Right lung (tissue), 5 donors: ENCODE data around the gene CXXC5. TPM values are rescaled to one million over a fixed set of nuclear protein-coding genes. Genes with fewer than 3 reads are reported as not detected.
A peak's percentile ranks its signal among the peaks of the same experiment; 100 is the strongest.
"Not testable (repeated sequence)": the region's sequence is repeated elsewhere in the genome, so short reads cannot be mapped to it uniquely, and the experiment has no call there.

Experiments
- DNase-seq, 2 donors: peaks; one replicate each; pipeline ENCODE4 v3.0.0-alpha.2; 2013
- polyA plus RNA-seq, 5 donors: library from polyadenylated mRNA; unstranded; fragments of 120-200 nt; gene quantifications; one replicate each; pipeline versions ENCODE4 v1.2.1 to v1.2.3, GENCODE V29; 2013; ENCODE audit warnings: inconsistent platforms in 1 of 5, low replicate concordance in 1 of 5; ENCODE audit not compliant: insufficient read length in 5 of 5, insufficient read depth in 1 of 5

Gene CXXC5
- polyA plus RNA-seq, 5 donors = 35.7 to 48.0 (median 40.1) TPM

DNA sequence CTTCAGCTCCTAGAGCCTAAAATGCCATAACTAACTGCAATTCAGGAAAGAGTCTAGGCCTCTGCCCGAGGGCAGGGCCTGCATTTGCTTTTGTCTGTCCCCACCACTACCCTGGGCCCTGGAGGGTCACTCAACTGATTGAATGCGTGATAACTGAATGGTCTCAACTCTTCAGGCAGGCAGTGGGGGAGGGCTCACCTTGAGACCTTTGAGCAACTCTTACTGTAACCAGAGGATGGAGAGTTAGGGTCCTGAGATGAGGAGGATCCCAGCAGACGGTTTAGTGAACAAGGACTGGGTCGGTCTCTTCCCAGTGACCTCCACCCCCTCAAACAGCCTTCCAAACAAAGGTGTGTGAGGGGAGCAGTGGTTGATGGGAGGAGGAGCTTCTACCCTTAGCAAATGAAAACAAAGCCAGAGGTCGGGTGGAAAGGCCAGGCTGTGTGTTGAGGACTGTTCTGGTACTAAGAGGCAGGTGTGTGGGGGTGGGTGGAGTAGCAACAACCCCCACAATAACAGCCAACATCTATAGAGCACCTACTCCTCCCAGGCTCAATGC is 59.4 kb downstream of the CXXC5 start:
- DNase-seq = no peak

DNA sequence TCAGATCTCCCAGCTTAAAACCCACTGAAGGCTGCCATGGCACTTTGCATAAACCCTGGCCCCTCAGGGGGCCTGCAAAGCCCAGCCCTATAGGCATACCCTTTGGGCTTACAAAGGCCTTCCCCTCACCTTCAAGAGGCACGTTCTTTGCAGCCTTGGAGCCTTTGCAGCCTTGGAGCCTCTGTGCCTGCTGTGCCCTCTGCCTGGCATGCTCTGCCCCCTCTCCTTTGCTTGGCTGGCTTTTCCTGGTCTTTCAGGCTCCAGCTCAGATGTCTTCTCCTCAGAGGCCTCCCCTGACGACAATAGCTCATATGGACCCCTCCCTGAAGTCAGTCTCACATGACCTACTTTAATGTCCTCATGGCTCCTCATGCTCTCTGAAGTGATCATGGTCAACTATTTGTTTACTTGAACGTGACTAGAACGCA is 60.3 kb downstream of the CXXC5 start:
- no peak for DNase-seq

DNA sequence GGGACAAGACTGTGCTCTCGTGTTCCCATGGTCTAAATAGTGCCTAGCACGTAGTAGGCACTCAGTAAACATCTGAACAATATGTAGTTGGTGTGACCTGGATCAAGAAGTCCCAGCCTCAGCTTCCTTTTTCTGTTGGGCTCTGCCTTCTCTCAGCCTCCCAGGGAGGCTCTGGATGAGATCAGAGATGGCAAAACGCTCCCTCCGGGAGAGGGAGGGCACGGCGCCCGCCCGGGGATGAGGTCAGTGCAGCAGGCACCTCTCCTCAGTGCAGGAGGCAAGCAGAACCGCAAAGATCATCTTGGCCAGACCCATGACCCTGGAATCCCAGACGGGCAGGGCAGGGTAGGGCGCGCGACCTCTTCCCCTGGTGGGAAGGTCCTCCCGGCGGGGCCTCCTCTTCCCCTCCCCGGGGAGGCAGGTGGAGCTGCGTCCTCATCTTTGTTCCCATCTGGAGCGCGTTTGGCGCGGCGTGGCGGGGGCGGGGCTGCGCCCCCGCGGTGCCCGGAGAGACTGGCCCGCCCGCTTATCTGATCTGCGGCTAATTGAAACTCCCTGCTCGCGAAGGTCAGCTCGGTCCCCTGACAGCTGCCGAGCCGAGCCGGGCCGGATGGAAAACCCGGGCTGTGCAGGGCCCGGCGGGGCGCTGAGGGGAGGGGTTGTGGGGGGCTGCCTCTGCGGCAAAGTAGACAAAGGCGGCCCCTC is 60.9 kb downstream of the CXXC5 start:
- DNase-seq = peak in 1 of 2 donors; percentile 49

DNA sequence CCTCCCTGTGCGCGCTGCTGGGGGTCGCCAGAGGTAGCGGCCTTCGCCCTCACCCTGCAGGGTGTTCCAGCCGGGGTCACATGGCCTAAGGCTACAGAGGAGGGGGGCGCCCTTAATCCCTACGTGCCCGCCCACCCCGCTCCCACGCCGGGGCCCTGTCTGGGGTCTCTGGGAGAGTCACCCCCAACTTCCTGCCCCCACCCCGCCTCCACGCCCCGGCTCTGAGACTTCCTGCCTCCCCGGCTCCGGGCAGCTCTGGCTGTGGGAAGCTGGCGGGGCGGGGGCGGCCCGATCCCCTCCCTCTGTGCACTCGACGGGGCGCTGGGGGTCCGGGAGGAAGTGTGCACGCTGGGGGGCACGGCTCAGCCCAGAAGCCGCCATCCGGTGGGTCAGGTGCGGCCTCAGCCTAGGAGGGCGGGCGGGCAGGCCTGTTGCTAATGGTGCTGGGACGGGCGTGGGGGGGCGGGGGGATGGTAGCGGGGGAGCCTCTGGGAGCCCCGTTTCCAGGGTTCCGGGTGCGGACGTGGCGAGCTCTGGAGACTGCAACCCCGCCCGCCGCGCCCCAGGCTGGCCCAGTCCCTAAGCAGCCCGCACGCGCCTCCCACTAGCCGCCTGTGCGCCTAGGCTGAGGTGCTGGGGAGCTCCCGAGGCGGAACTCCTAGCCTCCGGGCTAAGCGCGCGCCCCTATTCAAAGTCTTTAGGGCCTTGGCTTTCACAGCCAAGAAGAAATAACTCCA is 61.6 kb downstream of the CXXC5 start:
- DNase-seq = no peak

DNA sequence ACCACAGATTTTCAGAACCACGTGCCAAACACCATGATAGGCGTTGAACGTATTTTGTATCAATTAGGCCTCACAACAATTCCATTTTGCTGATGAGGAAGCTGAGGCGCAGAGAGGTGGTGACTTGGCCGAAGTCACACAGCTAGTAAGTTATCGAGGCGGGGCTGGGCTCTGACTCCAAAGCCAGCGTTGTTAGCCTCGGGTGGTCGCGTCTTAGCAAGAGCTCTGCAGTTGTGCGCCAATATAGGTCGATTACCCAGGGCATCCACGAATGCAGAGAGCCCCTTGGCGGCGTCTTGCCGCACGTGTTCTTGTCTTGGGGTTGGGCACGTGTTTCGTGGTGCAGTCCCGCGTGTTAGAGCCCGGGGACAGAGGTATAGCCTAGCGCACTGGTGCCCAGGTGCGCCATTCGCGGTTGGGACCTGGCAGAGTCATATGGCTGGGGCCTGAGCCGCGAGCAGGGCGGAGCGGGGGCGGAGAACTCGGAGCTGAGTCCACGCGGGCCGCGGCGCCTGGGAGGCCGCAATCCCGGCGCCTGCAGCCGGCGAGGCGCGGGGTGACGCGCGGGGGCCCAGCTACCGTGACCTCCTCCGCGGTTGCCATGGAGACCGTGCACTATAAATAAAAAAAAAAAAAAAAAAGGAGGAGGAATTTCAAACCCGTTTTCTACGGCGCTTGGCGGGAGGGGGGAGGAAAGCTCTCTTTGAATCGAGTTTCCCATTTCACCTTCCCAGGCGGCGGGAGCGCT is 62.3 kb downstream of the CXXC5 start:
- peak in 1 of 2 donors; percentile 62 for DNase-seq

DNA sequence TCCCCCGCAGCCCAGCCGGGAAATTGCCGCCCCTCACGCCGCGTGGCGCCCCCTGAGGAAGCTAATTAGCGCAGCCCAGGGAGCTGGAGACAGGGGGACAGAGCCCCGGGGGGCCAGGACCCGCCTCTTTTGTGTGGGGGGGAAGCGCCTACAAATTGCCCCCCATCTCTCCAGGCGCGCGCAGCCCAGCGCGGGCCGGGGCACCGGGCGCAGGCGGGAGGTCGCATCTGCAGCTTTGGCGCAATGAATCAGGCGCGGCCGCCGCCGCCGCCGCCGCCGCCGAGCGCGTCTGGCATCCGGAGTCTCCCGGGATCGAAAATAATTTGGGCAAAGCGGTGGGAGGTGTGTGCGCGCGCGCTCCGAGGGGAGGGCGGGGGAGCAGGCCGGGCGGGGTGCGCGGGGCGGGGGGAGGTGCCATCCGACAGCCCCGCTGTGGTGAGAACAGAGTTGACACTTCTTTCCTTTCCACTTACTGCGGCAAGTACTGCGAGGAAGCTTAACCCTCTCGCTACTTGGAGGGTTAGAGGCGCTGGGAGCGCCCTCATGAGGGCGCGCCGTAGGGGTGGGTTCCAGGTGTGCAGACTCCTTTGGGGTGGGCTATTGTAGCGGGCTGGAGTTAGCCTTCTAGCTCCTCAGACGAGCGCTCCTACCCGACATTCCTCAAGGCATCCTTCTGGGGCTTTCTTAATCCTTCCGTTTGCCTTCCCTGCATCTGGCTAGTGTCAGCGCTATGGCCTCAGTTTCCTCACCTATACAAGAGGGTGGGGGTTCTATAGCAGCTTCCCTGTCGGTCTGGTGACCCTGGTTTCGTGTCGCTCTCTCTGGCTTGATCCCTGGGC is 63.1 kb downstream of the CXXC5 start:
- DNase-seq = no peak

DNA sequence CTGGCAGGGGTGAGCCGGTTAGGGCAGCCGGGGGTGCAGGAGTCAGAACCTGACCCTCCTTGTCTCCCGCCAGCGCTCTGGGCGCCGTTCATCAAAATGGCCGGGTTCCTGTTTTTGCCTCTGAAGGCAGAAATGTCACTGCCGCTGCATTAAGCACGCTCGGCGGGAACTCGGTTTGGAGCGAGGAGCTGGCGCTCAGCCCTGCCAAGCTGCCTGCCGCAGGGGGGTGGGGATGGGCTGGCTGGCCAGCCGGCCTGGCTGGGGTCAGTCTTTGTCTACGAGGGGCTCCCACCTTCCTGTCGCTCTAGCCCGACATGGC is 63.7 kb downstream of the CXXC5 start:
- DNase-seq = no peak

DNA sequence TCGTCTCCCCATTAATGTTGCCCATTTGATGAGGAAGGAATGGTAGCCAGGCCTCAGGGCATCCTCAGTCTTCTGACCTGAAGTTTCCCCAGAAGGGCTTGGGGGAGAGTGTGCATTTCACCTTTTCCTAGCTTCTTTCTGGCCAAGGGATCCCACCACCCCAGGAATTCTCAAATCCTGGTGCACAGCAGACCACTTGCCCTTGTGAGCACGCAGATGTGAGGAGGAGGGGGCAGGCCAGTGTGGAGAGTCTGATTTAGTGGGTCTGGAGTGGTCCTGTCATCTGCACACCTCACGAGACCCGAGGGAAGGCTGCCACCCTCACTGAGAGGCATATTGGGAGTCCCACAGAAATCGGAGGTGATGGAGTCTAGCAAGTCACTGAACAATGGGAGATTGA is 64.3 kb downstream of the CXXC5 start:
- DNase-seq = no peak

DNA sequence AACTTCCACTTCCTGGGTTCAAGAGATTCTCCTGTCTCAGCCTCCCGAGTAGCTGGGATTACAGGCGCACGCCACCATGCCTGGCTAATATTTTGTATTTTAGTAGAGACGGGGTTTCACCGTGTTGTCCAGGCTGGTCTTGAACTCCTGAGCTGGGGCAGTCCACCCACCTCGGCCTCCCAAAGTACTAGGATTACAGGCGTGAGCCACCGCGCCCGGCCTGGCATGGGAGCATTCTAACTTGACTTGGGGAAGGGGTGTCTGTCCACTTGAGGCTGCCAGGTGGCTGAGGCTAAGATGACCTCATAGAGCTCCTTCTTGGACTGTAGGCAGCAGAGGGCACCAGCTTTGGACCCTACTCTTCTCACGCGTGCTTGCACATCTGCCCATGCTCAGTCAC is 65.7 kb downstream of the CXXC5 start:
- DNase-seq = not testable (repeated sequence)

DNA sequence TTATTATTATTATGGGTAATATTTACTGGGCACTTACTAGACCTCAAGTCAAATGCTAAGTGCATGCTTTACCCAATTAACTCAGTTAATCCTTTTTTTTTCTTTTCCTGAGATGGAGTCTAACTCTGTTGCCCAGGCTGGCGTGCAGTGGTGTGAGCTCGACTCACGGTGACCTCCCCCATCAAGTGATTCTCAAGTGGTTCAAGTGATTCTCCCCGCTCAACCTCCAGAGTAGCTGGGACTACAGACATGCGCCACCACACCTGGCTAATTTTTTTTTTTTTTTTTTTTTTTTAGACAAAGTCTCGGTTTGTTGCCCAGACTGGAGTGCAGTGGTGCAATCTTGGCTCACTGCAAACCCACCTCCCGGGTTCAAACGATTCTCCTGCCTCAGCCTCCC is 69.1 kb downstream of the CXXC5 start:
- DNase-seq = no peak

DNA sequence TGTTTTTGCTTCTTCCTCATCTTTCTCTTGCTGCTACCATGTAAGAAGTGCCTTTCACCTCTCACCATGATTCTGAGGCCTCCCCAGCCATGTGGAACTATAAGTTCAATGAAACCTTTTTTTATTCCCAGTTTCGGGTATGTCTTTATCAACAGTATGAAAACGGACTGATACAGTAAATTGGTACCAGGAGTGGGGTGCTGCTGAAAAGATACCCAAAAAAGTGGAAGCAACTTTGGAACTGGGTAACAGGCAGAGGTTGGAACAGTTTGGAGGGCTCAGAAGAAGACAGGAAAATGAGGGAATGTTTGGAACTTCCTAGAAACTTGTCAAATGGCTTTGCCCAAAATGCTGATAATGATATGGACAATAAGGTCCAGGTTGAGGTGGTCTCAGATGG is 70.3 kb downstream of the CXXC5 start:
- DNase-seq = not testable (repeated sequence)

DNA sequence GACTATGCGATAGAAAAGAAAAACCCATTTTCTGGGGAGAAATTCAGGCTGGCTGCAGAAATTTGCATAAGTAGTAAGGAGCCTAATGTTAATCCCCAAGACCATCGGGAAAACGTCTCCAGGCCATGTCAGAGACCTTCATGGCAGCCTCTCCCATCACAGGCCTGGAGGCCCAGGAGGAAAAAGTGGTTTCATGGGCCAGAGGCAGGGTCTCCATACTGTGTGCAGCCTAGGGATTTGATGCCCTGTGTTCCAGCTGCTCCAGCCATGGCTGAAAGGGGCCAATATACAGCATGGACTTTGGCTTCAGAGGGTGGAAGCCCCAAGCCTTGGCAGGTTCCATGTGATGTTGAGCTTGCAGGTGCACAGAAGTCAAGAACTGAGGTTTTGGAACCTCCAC is 71.8 kb downstream of the CXXC5 start:
- DNase-seq = not testable (repeated sequence)

DNA sequence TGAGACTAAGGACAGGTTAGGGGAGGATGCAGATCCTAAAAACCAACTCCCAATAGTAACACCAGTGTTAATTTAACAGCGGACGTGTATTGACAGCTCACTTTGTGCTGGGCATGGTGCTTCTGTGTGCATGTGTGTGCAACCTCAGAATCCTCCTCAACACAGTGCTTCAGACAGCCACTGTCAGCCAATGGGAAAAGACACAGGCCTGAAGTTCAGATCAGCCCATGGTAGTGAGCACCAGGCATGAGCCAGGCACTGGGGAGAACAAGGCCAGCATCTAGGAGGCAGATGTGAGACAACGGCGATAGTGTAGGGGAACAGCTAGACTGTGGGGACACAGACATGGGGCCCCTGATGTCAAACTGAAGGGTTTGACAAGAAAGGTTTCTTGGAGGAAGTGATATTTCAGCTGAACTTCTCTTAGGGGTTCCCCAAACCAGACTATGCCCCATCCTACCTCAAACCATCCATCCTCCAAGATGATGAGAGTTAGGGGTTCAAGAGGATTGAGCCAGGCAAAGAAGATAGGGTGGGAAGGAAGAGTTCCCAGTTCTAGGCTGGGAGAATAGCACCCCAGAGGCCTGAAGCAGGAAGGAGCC is 75.9 kb downstream of the CXXC5 start:
- DNase-seq = no peak

DNA sequence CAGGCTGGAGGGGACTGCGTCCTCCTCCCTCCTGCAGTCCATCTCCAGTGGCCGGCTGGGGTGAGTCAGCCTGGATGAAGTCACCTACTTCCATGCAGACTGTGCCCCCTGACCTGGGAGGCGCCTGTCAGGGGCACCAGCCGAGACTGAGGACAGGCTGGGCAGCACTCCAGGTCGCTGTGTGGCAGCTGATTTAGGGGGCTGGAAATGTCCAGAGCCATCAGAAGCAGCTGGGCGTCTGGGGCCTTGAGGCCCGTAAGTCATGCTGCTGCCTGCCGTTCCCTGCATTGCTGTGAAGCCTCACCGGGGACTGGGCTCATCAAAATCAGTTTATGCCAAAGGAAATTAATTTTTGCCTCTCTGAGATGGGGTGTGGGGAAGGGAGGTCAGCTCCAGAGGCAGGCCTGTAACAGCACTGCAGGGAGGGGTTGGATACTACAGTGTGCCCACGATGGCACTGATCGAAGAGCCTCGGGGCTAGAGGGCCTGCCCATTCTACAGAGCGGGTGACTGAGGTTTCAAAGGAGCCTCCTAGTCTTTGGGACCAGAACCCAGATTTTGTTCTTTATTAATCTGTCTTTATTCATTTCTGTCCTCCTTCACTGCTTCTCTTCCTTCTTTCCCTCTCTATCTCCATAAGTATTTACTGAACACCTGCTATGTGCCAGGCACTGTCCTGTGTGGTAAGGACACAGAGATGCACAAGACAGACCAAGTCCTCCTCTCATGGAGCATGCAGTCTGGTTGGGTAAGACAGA is 77.1 kb downstream of the CXXC5 start:
- DNase-seq = peak in 1 of 2 donors; percentile 27

DNA sequence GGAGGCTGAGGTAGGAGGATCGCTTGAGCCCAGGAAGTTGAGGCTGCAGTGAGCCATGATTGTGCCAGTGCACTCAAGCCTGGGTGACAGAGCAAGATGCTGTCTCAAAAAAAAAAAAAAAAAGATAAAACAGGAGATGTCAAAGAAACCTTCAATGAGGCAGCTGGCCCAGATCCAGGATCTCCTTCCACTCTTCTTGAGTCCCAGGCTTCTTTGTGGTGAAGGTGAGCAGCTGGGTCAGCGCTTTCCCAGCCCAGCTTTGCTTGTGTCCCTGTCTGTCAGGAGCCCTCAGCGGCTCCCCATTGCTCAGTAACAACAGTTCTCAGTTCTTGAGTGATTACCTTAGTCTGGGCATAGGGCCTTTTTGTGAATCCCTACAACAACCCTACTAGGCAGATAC is 78.1 kb downstream of the CXXC5 start:
- DNase-seq = no peak

DNA sequence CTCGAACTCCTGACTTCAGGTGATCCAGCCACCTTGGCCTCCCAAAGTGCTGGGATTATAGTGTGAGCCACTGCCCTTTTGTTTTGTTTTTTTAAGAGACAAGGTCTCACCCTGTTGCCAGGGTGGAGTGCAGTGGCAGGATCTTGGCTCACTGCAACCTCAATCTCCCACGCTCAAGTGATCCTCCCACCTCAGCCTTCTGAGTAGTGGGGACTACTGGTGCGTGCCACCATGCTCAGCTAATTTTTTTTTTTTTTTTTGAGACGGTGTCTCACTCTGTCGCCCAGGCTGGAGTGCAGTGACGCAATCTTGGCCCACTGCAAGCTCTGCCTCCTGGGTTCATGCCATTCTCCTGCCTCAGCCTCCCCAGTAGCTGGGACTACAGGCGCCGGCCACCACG is 79.5 kb downstream of the CXXC5 start:
- DNase-seq = not testable (repeated sequence)

DNA sequence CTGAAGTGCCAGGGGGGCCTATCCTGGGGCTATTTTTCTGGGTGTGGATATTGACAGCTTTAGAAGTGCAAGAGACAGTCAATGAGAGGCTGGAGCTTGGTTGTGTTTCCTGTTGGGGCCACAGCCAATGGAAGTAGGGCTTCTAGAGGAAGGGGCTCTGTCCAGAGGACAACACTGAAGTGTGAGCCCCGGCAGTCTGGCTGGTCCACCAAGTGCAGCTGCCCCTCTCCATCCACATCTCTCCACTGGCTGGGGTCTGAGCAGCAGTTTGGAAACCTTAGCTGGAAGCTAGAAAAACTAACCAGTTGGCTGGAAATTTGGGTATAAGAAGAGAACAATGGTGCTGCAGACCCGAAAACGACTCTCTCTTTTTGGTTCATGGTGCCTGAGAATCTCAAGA is 83.1 kb downstream of the CXXC5 start:
- no peak for DNase-seq

DNA sequence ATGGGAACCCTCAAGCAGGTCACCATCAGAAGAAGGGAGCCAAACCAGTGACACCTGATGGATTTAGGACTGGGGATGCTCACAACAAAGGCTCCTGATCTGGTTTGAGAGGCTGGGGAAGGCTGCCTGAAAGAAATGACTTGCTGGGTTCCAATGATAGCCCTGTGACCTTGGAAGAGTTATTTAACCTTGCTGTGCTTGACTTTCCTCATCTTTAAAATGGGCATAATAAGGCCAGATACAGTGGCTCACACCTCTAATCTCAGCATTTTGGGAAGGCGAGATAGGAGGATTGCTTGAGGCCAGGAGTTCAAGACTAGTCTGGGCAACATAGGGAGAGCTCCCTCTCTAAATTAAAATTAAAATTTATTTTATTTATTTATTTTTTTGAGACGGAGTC is 83.9 kb downstream of the CXXC5 start:
- no peak for DNase-seq

DNA sequence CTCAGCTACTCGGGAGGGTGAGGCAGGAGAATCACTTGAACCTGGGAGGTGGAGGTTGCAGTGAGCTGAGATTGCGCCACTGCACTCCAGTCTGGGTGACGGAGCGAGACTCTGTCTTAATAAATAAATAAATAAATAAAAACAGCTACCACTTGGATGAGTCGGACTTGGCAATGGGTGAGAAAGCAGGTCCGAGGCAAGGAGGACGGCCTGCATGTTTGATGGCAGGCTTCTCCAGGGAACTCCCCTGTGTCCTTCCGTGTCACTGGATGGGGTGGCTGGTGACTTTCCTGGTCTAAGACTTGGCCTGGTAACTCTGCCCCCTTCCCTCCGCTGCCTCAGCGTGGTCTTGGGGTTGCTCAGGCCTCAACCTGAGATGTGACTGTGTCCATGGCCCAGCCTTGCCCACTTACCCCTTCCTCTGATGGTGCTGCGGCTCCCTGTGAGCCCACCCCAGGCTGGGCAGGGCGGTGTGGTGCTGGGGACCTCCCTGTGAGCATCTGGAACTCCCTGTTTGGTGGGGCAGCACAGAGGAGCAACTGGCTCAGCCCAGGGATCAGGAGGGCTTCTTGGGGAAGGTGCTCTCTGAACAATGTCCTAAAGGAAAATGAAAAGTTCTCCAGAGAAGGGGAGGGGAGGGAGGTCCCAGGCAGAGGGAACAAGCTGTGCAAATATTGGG is 85.0 kb downstream of the CXXC5 start:
- no peak for DNase-seq
